Measurements from ENCODE around the gene SRBD1.

- TF ChIP-seq, protein P1, sequence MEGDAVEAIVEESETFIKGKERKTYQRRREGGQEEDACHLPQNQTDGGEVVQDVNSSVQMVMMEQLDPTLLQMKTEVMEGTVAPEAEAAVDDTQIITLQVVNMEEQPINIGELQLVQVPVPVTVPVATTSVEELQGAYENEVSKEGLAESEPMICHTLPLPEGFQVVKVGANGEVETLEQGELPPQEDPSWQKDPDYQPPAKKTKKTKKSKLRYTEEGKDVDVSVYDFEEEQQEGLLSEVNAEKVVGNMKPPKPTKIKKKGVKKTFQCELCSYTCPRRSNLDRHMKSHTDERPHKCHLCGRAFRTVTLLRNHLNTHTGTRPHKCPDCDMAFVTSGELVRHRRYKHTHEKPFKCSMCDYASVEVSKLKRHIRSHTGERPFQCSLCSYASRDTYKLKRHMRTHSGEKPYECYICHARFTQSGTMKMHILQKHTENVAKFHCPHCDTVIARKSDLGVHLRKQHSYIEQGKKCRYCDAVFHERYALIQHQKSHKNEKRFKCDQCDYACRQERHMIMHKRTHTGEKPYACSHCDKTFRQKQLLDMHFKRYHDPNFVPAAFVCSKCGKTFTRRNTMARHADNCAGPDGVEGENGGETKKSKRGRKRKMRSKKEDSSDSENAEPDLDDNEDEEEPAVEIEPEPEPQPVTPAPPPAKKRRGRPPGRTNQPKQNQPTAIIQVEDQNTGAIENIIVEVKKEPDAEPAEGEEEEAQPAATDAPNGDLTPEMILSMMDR (conservative IDR thresholded peaks at IDR 0.05 in 1 of 2, IDR thresholded peaks at IDR 0.05 in 1 of 2; ENCODE audit: extremely low read depth in 1 of 2, insufficient read depth in 1 of 2, low read depth in 1 of 2, low read length in 2 of 2): no peak
- TF ChIP-seq EZH2 (IDR thresholded peaks at IDR 0.05; ENCODE audit: borderline replicate concordance, low read length): no peak
These were observed 209.6 kb downstream of the SRBD1 start for GRCh38 chr2:45401431-45401922.
